ENCODE results near the gene PDS5A. TPM values are rescaled to one million over a fixed set of nuclear protein-coding genes. Genes with fewer than 3 reads are reported as not detected.
"Not testable (repeated sequence)": the region's sequence is repeated elsewhere in the genome, so short reads cannot be mapped to it uniquely, and the experiment has no call there.

The PDS5A gene
- total and polyA plus RNA-seq, 12 donors: 12.6 to 36.2 (median 30.9) TPM

- ATAC-seq: no peak
- H3K27me3 ChIP-seq: no peaks in the 10 kb centered on the region
- H3K4me3 ChIP-seq: peak overlapping the region in 5 of 10 donors; percentile 82 to 98 (median 93)
- peaks cover 0 to 51% (median 20%) of the 10 kb centered on the region in 9 donors for H3K4me1 ChIP-seq
- no peak for DNase-seq
- H3K9me3 ChIP-seq: no peaks in the 10 kb centered on the region
- intact Hi-C loops (cut with DNase I): loop anchor here (1.0 to 10.0 kb wide), 17 partner anchors 51 to 508 kb away; partner anchors contain the start of genes UGDH (in 4 of the 10), N4BP2 (in 3 of the 10), SMIM14 (in 3 of the 10) and UBE2K (in 2 of the 10)
- WGBS, 2 donors: 71 to 81% methylated on average over 4 of the region's 4 CpGs
- TF ChIP-seq, protein P1, sequence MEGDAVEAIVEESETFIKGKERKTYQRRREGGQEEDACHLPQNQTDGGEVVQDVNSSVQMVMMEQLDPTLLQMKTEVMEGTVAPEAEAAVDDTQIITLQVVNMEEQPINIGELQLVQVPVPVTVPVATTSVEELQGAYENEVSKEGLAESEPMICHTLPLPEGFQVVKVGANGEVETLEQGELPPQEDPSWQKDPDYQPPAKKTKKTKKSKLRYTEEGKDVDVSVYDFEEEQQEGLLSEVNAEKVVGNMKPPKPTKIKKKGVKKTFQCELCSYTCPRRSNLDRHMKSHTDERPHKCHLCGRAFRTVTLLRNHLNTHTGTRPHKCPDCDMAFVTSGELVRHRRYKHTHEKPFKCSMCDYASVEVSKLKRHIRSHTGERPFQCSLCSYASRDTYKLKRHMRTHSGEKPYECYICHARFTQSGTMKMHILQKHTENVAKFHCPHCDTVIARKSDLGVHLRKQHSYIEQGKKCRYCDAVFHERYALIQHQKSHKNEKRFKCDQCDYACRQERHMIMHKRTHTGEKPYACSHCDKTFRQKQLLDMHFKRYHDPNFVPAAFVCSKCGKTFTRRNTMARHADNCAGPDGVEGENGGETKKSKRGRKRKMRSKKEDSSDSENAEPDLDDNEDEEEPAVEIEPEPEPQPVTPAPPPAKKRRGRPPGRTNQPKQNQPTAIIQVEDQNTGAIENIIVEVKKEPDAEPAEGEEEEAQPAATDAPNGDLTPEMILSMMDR (IDR thresholded peaks at IDR 0.05): no peak
- H3K36me3 ChIP-seq: peaks cover 0 to 52% (median 9%) of the 10 kb centered on the region in 9 donors
- peak overlapping the region in 5 of 10 donors; percentile 93 to 96 (median 95) for H3K27ac ChIP-seq
Measured at GRCh38 chr4:39975488-39976089, 2.1 kb downstream of the PDS5A start.

GRCh38 chr4:39973052-39973451, 4.7 kb downstream of the PDS5A start:
- not testable (repeated sequence) for H3K27me3 ChIP-seq, H3K27ac ChIP-seq, DNase-seq, ATAC-seq, H3K4me3 ChIP-seq, H3K9me3 ChIP-seq
- intact Hi-C loops (cut with DNase I): loop anchor here in 4 of 10 donors (10.0 kb wide), 4 partner anchors 48 to 98 kb away; no protein-coding TSS in a partner anchor
- WGBS, 2 donors: 67 to 68% methylated on average over 6 of the region's 6 CpGs
- Histone ChIP-seq H3K36me3 (peaks cover 0 to 57% (median 9%) of the 10 kb centered on the region in 9 donors), H3K4me1 (peaks cover 0 to 62% (median 20%) of the 10 kb centered on the region in 9 donors)

- peak in 2 of 8 donors; percentile 25 to 30 for ATAC-seq
- H3K4me3 ChIP-seq: no peak overlapping the region
- peaks cover 0 to 58% (median 15%) of the 10 kb centered on the region in 9 donors for H3K4me1 ChIP-seq
- intact Hi-C loops (cut with DNase I): loop anchor here in 4 of 10 donors (10.0 kb wide), 4 partner anchors 46 to 96 kb away; no protein-coding TSS in a partner anchor
- DNase-seq: no peak
- H3K27me3 ChIP-seq: no peaks in the 10 kb centered on the region
- H3K36me3 ChIP-seq: peaks cover 0 to 71% (median 9%) of the 10 kb centered on the region in 9 donors
- WGBS, 2 donors: 83% methylated on average over 18 of the region's 18 CpGs
- TF ChIP-seq, protein P1 (IDR thresholded peaks at IDR 0.05): no peak
- peak overlapping the region in 1 of 10 donors; percentile 4 for H3K27ac ChIP-seq
- no peaks in the 10 kb centered on the region for H3K9me3 ChIP-seq
Measured at GRCh38 chr4:39970671-39971640, 6.8 kb downstream of the PDS5A start.

DNA sequence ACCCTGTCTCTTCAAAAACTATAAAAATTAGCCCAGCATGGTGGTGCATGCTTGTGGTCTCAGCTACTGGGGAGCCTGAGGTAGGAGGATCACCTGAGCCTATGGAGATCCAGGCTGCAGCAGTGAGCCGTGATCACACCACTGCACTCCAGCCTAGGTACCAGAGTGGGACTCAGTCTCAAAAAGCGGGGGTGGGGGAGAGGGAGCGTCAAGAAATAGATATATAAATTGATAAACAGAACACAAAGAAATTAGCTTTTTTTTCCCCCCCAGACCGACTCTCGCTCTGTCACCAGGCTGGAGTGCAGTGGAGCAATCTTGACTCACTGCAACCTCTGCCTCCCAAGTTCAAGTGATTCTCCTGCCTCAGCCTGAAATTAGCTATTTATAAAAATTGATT, 14.1 kb downstream of the PDS5A start:
- H3K36me3 ChIP-seq: peaks cover 0 to 18% (median 0%) of the 10 kb centered on the region in 9 donors
- no peak for ATAC-seq
- no peaks in the 10 kb centered on the region for H3K9me3 ChIP-seq
- H3K27ac ChIP-seq: no peak overlapping the region
- no peak for DNase-seq
- intact Hi-C loops (cut with DNase I): loop anchor here in 1 of 10 donors (10.0 kb wide), 1 partner anchor 49 kb away; no protein-coding TSS in a partner anchor
- TF ChIP-seq, protein P1 (IDR thresholded peaks at IDR 0.05): no peak
- no peak overlapping the region for H3K4me3 ChIP-seq
- peaks cover 0 to 26% (median 4%) of the 10 kb centered on the region in 9 donors for H3K4me1 ChIP-seq
- no peaks in the 10 kb centered on the region for H3K27me3 ChIP-seq
- 91% methylated on average over 5 of the region's 5 CpGs for WGBS, 2 donors
